ENCODE results near the gene ACAD9. TPM values are rescaled to one million over a fixed set of nuclear protein-coding genes. Genes with fewer than 3 reads are reported as not detected.

ACAD9 gene
- total RNA-seq, 4 donors from 2014 or later: 27.3 to 91.2 (median 49.5) TPM

DNA sequence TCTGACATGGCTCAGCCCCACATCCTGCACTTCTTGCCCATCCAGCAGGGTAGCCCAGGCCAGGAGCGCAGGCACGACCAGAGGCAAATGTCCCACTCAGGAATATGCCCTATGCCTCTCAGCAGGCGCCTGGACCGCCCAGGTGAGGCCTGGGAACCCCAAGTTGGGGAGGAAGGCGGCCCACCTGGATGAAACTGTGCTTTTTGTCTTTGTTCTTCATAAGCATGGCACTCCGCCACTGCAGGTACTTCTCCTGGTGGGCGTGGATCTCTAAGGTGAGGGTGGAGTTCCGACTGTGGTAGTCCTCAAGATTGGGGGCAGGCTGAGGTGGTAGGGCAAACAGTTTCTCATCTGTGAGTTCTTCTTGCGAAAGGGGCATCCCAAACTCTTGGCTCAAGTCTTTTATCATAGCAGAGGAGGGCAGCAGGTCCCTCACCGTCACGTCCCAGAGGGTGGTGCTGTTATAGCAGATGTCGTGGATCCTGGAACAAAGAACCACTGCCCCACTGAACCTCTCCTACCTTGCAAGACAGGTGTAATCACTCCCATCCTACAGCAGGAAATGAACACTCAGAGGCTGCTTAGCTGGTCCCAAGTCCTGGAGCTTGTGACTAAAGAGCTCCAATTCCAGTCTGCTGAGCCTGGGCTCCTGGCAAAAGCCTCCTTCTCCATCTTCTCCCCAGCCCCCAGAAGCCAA, 53.2 kb downstream of the ACAD9 start:
- peak in 2 of 3 donors; percentile 6 to 27 for DNase-seq
- H3K9me3 ChIP-seq: no peaks in the 10 kb centered on the region
- no peaks in the 10 kb centered on the region for H3K4me1 ChIP-seq
- no peak overlapping the region for H3K27ac ChIP-seq
- no peak overlapping the region for H3K4me3 ChIP-seq
- TF ChIP-seq, protein P1, sequence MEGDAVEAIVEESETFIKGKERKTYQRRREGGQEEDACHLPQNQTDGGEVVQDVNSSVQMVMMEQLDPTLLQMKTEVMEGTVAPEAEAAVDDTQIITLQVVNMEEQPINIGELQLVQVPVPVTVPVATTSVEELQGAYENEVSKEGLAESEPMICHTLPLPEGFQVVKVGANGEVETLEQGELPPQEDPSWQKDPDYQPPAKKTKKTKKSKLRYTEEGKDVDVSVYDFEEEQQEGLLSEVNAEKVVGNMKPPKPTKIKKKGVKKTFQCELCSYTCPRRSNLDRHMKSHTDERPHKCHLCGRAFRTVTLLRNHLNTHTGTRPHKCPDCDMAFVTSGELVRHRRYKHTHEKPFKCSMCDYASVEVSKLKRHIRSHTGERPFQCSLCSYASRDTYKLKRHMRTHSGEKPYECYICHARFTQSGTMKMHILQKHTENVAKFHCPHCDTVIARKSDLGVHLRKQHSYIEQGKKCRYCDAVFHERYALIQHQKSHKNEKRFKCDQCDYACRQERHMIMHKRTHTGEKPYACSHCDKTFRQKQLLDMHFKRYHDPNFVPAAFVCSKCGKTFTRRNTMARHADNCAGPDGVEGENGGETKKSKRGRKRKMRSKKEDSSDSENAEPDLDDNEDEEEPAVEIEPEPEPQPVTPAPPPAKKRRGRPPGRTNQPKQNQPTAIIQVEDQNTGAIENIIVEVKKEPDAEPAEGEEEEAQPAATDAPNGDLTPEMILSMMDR (IDR thresholded peaks at IDR 0.05): no peak
- TF ChIP-seq POLR2A (IDR thresholded peaks at IDR 0.05): no peak
- no peaks in the 10 kb centered on the region for H3K27me3 ChIP-seq
- H3K36me3 ChIP-seq: no peaks in the 10 kb centered on the region

DNA sequence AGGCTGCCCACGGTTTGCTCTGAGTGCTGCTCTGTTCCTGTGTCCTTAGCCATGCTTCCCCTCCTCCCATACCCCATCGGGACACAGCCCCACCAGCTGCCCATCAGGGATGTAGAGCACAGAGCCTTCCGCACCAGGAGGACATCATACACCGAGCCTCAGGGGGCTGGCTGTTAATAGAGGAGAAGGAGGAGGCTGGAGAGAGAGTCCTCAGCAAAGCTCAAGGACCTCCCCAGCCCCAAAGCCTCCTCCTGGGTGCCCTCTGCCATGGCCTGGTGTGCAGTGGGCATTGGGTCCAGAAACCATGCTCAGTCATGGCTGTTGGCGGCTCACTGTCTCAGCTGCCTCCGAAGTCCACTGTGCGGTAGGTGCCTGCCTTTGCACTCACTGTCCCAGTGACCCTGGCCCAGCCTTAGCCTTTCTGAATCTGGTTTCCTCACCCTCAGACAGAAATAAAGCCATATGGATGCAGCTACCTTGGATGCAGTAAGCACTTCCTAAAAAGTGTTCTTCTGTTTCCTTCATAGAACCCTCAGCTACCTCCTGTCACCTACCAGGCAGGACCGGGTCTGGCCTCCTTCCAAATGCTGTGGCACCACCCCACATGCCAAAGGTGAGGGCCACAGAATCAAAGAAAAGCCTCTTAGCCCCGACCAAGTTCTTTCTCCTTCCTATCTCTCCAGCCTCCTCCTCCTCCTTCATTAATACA, 53.9 kb downstream of the ACAD9 start:
- Histone ChIP-seq H3K27me3 (no peaks in the 10 kb centered on the region), H3K36me3 (no peaks in the 10 kb centered on the region), H3K4me1 (no peaks in the 10 kb centered on the region), H3K27ac (no peak overlapping the region), H3K4me3 (no peak overlapping the region), H3K9me3 (no peaks in the 10 kb centered on the region)
- TF ChIP-seq POLR2A (IDR thresholded peaks at IDR 0.05): no peak
- TF ChIP-seq, protein P1 (IDR thresholded peaks at IDR 0.05): no peak
- DNase-seq: peak in 1 of 3 donors; percentile 23

DNA sequence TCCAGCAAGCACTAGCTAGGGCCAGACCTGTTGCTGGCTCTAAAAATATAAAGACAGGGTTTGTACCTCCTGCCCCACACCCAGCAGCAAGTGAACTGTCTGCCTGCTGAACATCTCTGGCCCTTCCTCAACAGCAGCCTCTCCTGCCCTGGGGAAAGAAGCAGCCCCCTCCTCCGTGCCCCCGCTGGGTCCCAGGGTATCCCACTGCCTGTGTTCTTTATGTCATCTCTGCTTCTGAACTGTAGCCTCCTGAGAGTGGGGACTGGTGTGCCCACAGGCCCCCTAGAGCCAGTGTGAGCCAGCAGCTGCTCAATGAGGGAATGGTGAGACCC, 54.5 kb downstream of the ACAD9 start:
- peak in 1 of 3 donors; percentile 23 for DNase-seq
- Histone ChIP-seq H3K36me3 (no peaks in the 10 kb centered on the region), H3K27me3 (no peaks in the 10 kb centered on the region), H3K27ac (no peak overlapping the region), H3K4me3 (no peak overlapping the region), H3K4me1 (no peaks in the 10 kb centered on the region), H3K9me3 (no peaks in the 10 kb centered on the region)
- TF ChIP-seq POLR2A (IDR thresholded peaks at IDR 0.05): no peak
- TF ChIP-seq, protein P1 (IDR thresholded peaks at IDR 0.05): no peak

DNA sequence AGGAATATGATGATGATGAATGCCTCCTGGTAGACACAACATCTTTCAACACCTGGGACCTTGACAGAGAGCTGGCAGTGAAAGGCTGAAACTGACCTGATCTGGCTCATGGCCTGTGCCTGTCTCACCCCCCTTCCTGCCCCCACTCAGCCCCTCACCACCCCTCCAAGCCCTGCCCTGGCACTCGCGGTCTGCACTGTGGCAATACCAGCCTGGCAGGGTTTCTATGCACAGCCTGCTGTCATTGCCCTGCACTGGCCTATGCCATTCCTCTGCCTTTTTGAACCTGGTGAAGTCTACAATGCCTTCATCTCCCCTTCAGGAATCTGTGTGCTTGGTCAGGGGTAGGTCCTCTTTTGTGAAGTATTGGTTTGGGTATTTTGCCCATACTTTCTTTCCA, 56.5 kb downstream of the ACAD9 start:
- Histone ChIP-seq H3K36me3 (no peaks in the 10 kb centered on the region), H3K4me1 (no peaks in the 10 kb centered on the region), H3K27ac (no peak overlapping the region), H3K4me3 (no peak overlapping the region), H3K9me3 (no peaks in the 10 kb centered on the region), H3K27me3 (no peaks in the 10 kb centered on the region)
- no peak for TF ChIP-seq POLR2A (IDR thresholded peaks at IDR 0.05)
- TF ChIP-seq, protein P1 (IDR thresholded peaks at IDR 0.05): no peak
- peak in 1 of 3 donors; percentile 39 for DNase-seq

DNA sequence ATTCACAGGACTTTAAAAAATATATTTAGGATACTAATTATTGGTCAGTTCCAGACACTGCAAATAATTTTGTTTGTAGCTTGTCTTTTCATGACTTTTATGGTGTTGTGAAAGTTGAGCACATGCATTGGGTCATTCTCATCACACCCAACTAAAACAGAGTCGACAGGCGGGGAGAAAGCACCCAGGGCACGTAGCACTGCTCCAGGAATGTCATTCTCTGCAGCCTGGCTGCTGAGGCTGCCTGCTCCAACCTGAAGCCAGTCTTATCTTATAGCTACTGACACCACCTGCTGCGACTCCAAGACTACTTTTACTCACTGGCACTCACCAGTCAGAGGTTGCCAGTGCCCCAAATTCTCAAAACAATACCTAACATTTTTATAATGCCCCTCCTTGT, 56.9 kb downstream of the ACAD9 start:
- TF ChIP-seq POLR2A (IDR thresholded peaks at IDR 0.05): no peak
- TF ChIP-seq, protein P1 (IDR thresholded peaks at IDR 0.05): no peak
- H3K9me3 ChIP-seq: no peaks in the 10 kb centered on the region
- no peak overlapping the region for H3K27ac ChIP-seq
- H3K4me1 ChIP-seq: no peaks in the 10 kb centered on the region
- no peaks in the 10 kb centered on the region for H3K27me3 ChIP-seq
- peak in 1 of 3 donors; percentile 17 for DNase-seq
- no peaks in the 10 kb centered on the region for H3K36me3 ChIP-seq
- H3K4me3 ChIP-seq: no peak overlapping the region
